ENCODE data around the gene LCN6.
"Not testable (repeated sequence)": the region's sequence is repeated elsewhere in the genome, so short reads cannot be mapped to it uniquely, and the experiment has no call there.

Gene LCN6

DNA sequence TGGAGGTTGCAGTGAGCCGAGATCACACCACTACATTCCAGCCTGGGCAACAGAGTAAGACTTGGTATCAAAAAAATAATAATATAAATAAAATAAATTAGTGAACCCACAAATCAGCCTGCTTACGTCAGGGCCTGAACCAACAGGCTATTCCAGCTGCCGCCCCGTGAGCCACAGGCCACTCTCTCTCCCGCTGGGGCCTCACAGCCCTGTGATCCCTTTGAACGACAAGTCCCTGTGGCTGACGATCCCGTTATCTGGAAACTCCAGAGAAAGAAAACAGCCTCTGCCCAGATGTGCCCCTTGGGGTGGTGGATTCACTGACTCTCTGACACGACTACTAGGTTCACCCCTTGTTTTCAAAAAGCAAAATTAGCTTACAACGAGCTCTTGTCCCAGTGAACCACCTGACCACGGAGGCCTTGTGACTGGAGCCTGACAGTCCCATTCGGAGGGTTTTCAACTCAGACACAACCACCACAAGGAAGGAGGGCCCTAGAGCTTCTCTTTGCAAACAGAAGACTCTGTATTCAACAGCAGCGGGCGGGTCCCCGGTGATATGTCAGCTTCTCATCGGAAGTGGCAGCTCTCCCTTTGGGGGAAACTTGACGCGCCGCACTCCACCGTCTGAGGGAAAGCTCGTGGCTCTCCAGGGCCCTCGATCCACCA, 40.3 kb downstream of the LCN6 start:
- DNase-seq, result no peak
- no peak overlapping the region for H2BK120ac ChIP-seq (ENCODE audit: insufficient read depth, low read length, poor library complexity)
- peaks cover 2% of the 10 kb centered on the region for H3K27me3 ChIP-seq (ENCODE audit: insufficient read depth, low read length)
- H4K12ac ChIP-seq (ENCODE audit: low read depth, low read length), result no peak overlapping the region
- no peak overlapping the region for H3K4me2 ChIP-seq (ENCODE audit: low read length)
- peaks cover 4% of the 10 kb centered on the region for H3K79me2 ChIP-seq (ENCODE audit: control insufficient read depth, insufficient read depth, low read length, poor library complexity)
- no CpG with 5 or more reads among the region's 22 CpGs for whole genome bisulfite sequencing (ENCODE audit: extremely low coverage, insufficient coverage, insufficient read length)
- no peak overlapping the region for H4K8ac ChIP-seq (ENCODE audit: low read depth, low read length)
- no peak overlapping the region for H2AFZ ChIP-seq (ENCODE audit: insufficient read depth, low read length, poor library complexity)
- no peak overlapping the region for H3K9ac ChIP-seq (ENCODE audit: low read length)
- H3K4me1 ChIP-seq (ENCODE audit: control insufficient read depth in 1 of 2, insufficient read depth in 2 of 2, low read length in 2 of 2), result peaks cover under 1 to 11% of the 10 kb centered on the region in 2 experiments
- H3K36me3 ChIP-seq (ENCODE audit: control insufficient read depth in 1 of 2, insufficient read depth in 2 of 2, low read length in 2 of 2), result no peaks in the 10 kb centered on the region
- no peaks in the 10 kb centered on the region for H3K9me3 ChIP-seq (ENCODE audit: insufficient read depth, low read depth, low read length)
- no peak overlapping the region for H4K91ac ChIP-seq (ENCODE audit: low read depth, low read length)
- no peak overlapping the region for H2AK5ac ChIP-seq (ENCODE audit: low read length)
- no peak overlapping the region for H3K4ac ChIP-seq (ENCODE audit: low read depth, low read length)
- H2BK12ac ChIP-seq (ENCODE audit: low read length), result no peak overlapping the region
- no peak overlapping the region for H3K14ac ChIP-seq (ENCODE audit: low read length)
- H3K18ac ChIP-seq (ENCODE audit: low read length), result no peak overlapping the region
- no peak overlapping the region for H2BK5ac ChIP-seq (ENCODE audit: low read depth, low read length, poor library complexity)
- no peak overlapping the region for H3K4me3 ChIP-seq (ENCODE audit: low read depth, low read length)
- no peak overlapping the region for H3K23ac ChIP-seq (ENCODE audit: low read length)
- peaks cover 5% of the 10 kb centered on the region for H3K79me1 ChIP-seq (ENCODE audit: low read length)
- no peak overlapping the region for H3K27ac ChIP-seq (ENCODE audit: low read depth, low read length)

GRCh38 chr9:136707011-136707410, 41.3 kb downstream of the LCN6 start:
- H2BK120ac ChIP-seq (ENCODE audit: insufficient read depth, low read length, poor library complexity), result no peak overlapping the region
- no peak overlapping the region for H3K27ac ChIP-seq (ENCODE audit: low read depth, low read length)
- H3K14ac ChIP-seq (ENCODE audit: low read length), result no peak overlapping the region
- H2AFZ ChIP-seq (ENCODE audit: insufficient read depth, low read length, poor library complexity), result no peak overlapping the region
- no peak overlapping the region for H3K9ac ChIP-seq (ENCODE audit: low read length)
- H3K18ac ChIP-seq (ENCODE audit: low read length), result no peak overlapping the region
- no peak overlapping the region for H2BK12ac ChIP-seq (ENCODE audit: low read length)
- H3K4me2 ChIP-seq (ENCODE audit: low read length), result no peak overlapping the region
- no peak overlapping the region for H3K4me3 ChIP-seq (ENCODE audit: low read depth, low read length)
- H3K23ac ChIP-seq (ENCODE audit: low read length), result no peak overlapping the region
- no peak overlapping the region for H2BK5ac ChIP-seq (ENCODE audit: low read depth, low read length, poor library complexity)
- no peaks in the 10 kb centered on the region for H3K27me3 ChIP-seq (ENCODE audit: insufficient read depth, low read length)
- no CpG with 5 or more reads among the region's 7 CpGs for WGBS (ENCODE audit: extremely low coverage, insufficient coverage, insufficient read length)
- no peak overlapping the region for H4K8ac ChIP-seq (ENCODE audit: low read depth, low read length)
- H3K36me3 ChIP-seq (ENCODE audit: control insufficient read depth in 1 of 2, insufficient read depth in 2 of 2, low read length in 2 of 2), result no peaks in the 10 kb centered on the region
- H2AK5ac ChIP-seq (ENCODE audit: low read length), result no peak overlapping the region
- H3K9me3 ChIP-seq (ENCODE audit: insufficient read depth, low read depth, low read length), result no peaks in the 10 kb centered on the region
- H3K4ac ChIP-seq (ENCODE audit: low read depth, low read length), result no peak overlapping the region
- no peak for DNase-seq
- peaks cover 0 to 9% of the 10 kb centered on the region in 2 experiments for H3K4me1 ChIP-seq (ENCODE audit: control insufficient read depth in 1 of 2, insufficient read depth in 2 of 2, low read length in 2 of 2)
- H3K79me2 ChIP-seq (ENCODE audit: control insufficient read depth, insufficient read depth, low read length, poor library complexity), result no peaks in the 10 kb centered on the region
- no peak overlapping the region for H4K12ac ChIP-seq (ENCODE audit: low read depth, low read length)
- no peaks in the 10 kb centered on the region for H3K79me1 ChIP-seq (ENCODE audit: low read length)
- H4K91ac ChIP-seq (ENCODE audit: low read depth, low read length), result no peak overlapping the region

- H4K8ac ChIP-seq (ENCODE audit: low read depth, low read length), result no peak overlapping the region
- no peak overlapping the region for H3K27ac ChIP-seq (ENCODE audit: low read depth, low read length)
- H2BK12ac ChIP-seq (ENCODE audit: low read length), result no peak overlapping the region
- no peak overlapping the region for H3K14ac ChIP-seq (ENCODE audit: low read length)
- DNase-seq, result no peak
- H3K4me2 ChIP-seq (ENCODE audit: low read length), result no peak overlapping the region
- H2BK120ac ChIP-seq (ENCODE audit: insufficient read depth, low read length, poor library complexity), result no peak overlapping the region
- no peak overlapping the region for H4K91ac ChIP-seq (ENCODE audit: low read depth, low read length)
- no peak overlapping the region for H3K18ac ChIP-seq (ENCODE audit: low read length)
- no peak overlapping the region for H4K12ac ChIP-seq (ENCODE audit: low read depth, low read length)
- no peak overlapping the region for H3K4ac ChIP-seq (ENCODE audit: low read depth, low read length)
- H3K4me3 ChIP-seq (ENCODE audit: low read depth, low read length), result no peak overlapping the region
- H3K4me1 ChIP-seq (ENCODE audit: control insufficient read depth in 1 of 2, insufficient read depth in 2 of 2, low read length in 2 of 2), result peaks cover 0 to 5% of the 10 kb centered on the region in 2 experiments
- no peak overlapping the region for H2BK5ac ChIP-seq (ENCODE audit: low read depth, low read length, poor library complexity)
- H3K79me2 ChIP-seq (ENCODE audit: control insufficient read depth, insufficient read depth, low read length, poor library complexity), result no peaks in the 10 kb centered on the region
- no peaks in the 10 kb centered on the region for H3K79me1 ChIP-seq (ENCODE audit: low read length)
- H3K9me3 ChIP-seq (ENCODE audit: insufficient read depth, low read depth, low read length), result no peaks in the 10 kb centered on the region
- no peak overlapping the region for H3K9ac ChIP-seq (ENCODE audit: low read length)
- WGBS (ENCODE audit: extremely low coverage, insufficient coverage, insufficient read length), result no CpG with 5 or more reads among the region's 7 CpGs
- no peak overlapping the region for H2AFZ ChIP-seq (ENCODE audit: insufficient read depth, low read length, poor library complexity)
- H2AK5ac ChIP-seq (ENCODE audit: low read length), result no peak overlapping the region
- H3K27me3 ChIP-seq (ENCODE audit: insufficient read depth, low read length), result no peaks in the 10 kb centered on the region
- no peak overlapping the region for H3K23ac ChIP-seq (ENCODE audit: low read length)
- no peaks in the 10 kb centered on the region for H3K36me3 ChIP-seq (ENCODE audit: control insufficient read depth in 1 of 2, insufficient read depth in 2 of 2, low read length in 2 of 2)
These were observed 42.8 kb downstream of the LCN6 start for GRCh38 chr9:136705564-136705963.

GRCh38 chr9:136704741-136705140, 43.6 kb downstream of the LCN6 start:
- not testable (repeated sequence) for H2AK5ac ChIP-seq (ENCODE audit: low read length); H3K27ac ChIP-seq (ENCODE audit: low read depth, low read length); H3K4me1 ChIP-seq (ENCODE audit: control insufficient read depth in 1 of 2, insufficient read depth in 2 of 2, low read length in 2 of 2); H4K91ac ChIP-seq (ENCODE audit: low read depth, low read length); H2BK12ac ChIP-seq (ENCODE audit: low read length); H4K8ac ChIP-seq (ENCODE audit: low read depth, low read length); H3K4ac ChIP-seq (ENCODE audit: low read depth, low read length); H3K18ac ChIP-seq (ENCODE audit: low read length); H3K4me2 ChIP-seq (ENCODE audit: low read length); H4K12ac ChIP-seq (ENCODE audit: low read depth, low read length); H3K79me2 ChIP-seq (ENCODE audit: control insufficient read depth, insufficient read depth, low read length, poor library complexity); H3K36me3 ChIP-seq (ENCODE audit: control insufficient read depth in 1 of 2, insufficient read depth in 2 of 2, low read length in 2 of 2); H2AFZ ChIP-seq (ENCODE audit: insufficient read depth, low read length, poor library complexity); H3K9me3 ChIP-seq (ENCODE audit: insufficient read depth, low read depth, low read length); H3K79me1 ChIP-seq (ENCODE audit: low read length); H2BK120ac ChIP-seq (ENCODE audit: insufficient read depth, low read length, poor library complexity); H3K4me3 ChIP-seq (ENCODE audit: low read depth, low read length); H3K9ac ChIP-seq (ENCODE audit: low read length); H3K14ac ChIP-seq (ENCODE audit: low read length); H2BK5ac ChIP-seq (ENCODE audit: low read depth, low read length, poor library complexity); DNase-seq; H3K23ac ChIP-seq (ENCODE audit: low read length); H3K27me3 ChIP-seq (ENCODE audit: insufficient read depth, low read length)
- WGBS (ENCODE audit: extremely low coverage, insufficient coverage, insufficient read length), result no CpG with 5 or more reads among the region's 8 CpGs
